ENCODE results near the gene ITGB3BP. TPM values are rescaled to one million over a fixed set of nuclear protein-coding genes. Genes with fewer than 3 reads are reported as not detected.

Gene ITGB3BP
- total RNA-seq (ENCODE audit: low replicate concordance) = 8.3 and 17.6 TPM in 2 replicates

GRCh38 chr1:63522891-63523728 lies at the start of gene ITGB3BP, which contains the start of gene EFCAB7:
Gene ITGB3BP, minus strand, starts transcription at chr1:63523225. Its CDS starts 92 bp downstream, at chr1:63523133.
Gene EFCAB7, plus strand, starts transcription at chr1:63523525. Its CDS starts 2,048 bp downstream, at chr1:63525573.

Other genes starting within 250 kb of the ITGB3BP start
- not detected in 2 replicates for gene FOXD3, start 200.7 kb downstream of the ITGB3BP start, total RNA-seq (ENCODE audit: low replicate concordance)
- gene ALG6, start 155.6 kb downstream of the ITGB3BP start, total RNA-seq (ENCODE audit: low replicate concordance) = 4.3 and 8.7 TPM in 2 replicates
- 4.3 and 8.3 TPM in 2 replicates for gene EFCAB7, start 300 bp upstream of the ITGB3BP start, total RNA-seq (ENCODE audit: low replicate concordance)
- gene PGM1, start 70.2 kb upstream of the ITGB3BP start, total RNA-seq (ENCODE audit: low replicate concordance) = 56.6 and 60.1 TPM in 2 replicates